Bronchial epithelial cell (primary cell): ENCODE data around the gene MZF1. TPM values are rescaled to one million over a fixed set of nuclear protein-coding genes. Genes with fewer than 3 reads are reported as not detected.

Experiments
- DNase-seq: peaks from one replicate; pipeline ENCODE4 v3.0.0-alpha.2; 2010; ENCODE audit warnings: low read depth
- FAIRE-seq: peaks from 2 replicates; lab custom pipeline; 2011; peaks lifted over from hg19 to GRCh38; lab: Jason Lieb, UNC
- H3K27me3 ChIP-seq: 2 replicates; pipeline ENCODE4 v1.5.1; 2011; ENCODE audit warnings: low read length; ENCODE audit not compliant: control insufficient read depth, insufficient read depth
- H3K36me3 ChIP-seq: 2 replicates; pipeline ENCODE4 v1.5.1; 2011; ENCODE audit warnings: low read length; ENCODE audit not compliant: control insufficient read depth, insufficient read depth
- H3K4me3 ChIP-seq: 2 replicates; pipeline ENCODE4 v1.5.1; 2011; ENCODE audit warnings: mild to moderate bottlenecking, low read depth, low read length, control low read depth
- CTCF ChIP-seq: IDR thresholded peaks from 2 replicates; pipeline ENCODE4 v1.5.1; 2011; ENCODE audit warnings: mild to moderate bottlenecking, moderate library complexity, low read length, control low read depth, inconsistent platforms; ENCODE audit not compliant: insufficient read depth, severe bottlenecking
- total RNA-seq: library from RNA; depleted of rRNA; stranded (reverse); fragments of >200 nt; gene quantifications from 2 replicates; pipeline ENCODE4 v1.2.1, GENCODE V29; 2014

MZF1 gene
- total RNA-seq, 1 donor from 2014 or later = 14.7 TPM

GRCh38 chr19:58555920-58556621, 17.1 kb downstream of the MZF1 start:
- DNase-seq (no peak), FAIRE-seq (no peak)
- no peak for TF ChIP-seq CTCF
- Histone ChIP-seq H3K4me3 (no peak overlapping the region), H3K27me3 (no peaks in the 10 kb centered on the region), H3K36me3 (peaks cover 17% of the 10 kb centered on the region)

GRCh38 chr19:58555369-58555885, 17.7 kb downstream of the MZF1 start:
- FAIRE-seq = no peak
- peak overlapping the region; percentile 91 for H3K4me3 ChIP-seq
- no peak for TF ChIP-seq CTCF
- H3K36me3 ChIP-seq = peaks cover 22% of the 10 kb centered on the region
- DNase-seq = no peak
- no peaks in the 10 kb centered on the region for H3K27me3 ChIP-seq

- TF ChIP-seq CTCF = no peak
- H3K4me3 ChIP-seq = peak within 1 kb of the TSS; percentile 91
- peaks cover 28% of the 10 kb centered on the region for H3K36me3 ChIP-seq
- no peak for FAIRE-seq
- peak; percentile 81 for DNase-seq
- no peaks in the 10 kb centered on the region for H3K27me3 ChIP-seq
Observed at GRCh38 chr19:58554494-58555368, 18.4 kb downstream of the MZF1 start, which contains the start of gene CHMP2A. Gene CHMP2A (minus strand): TSS chr19:58555105. CDS start chr19:58554212, 893 bp downstream.

- Histone ChIP-seq H3K4me3 (peak overlapping the region; percentile 91), H3K36me3 (peaks cover 33% of the 10 kb centered on the region), H3K27me3 (no peaks in the 10 kb centered on the region)
- DNase-seq = no peak
- no peak for TF ChIP-seq CTCF
- FAIRE-seq = no peak
Observed at GRCh38 chr19:58553799-58554493, 19.2 kb downstream of the MZF1 start.

GRCh38 chr19:58552655-58553054, 20.5 kb downstream of the MZF1 start:
- no peak for TF ChIP-seq CTCF
- peaks cover 43% of the 10 kb centered on the region for H3K36me3 ChIP-seq
- H3K4me3 ChIP-seq = no peak overlapping the region
- H3K27me3 ChIP-seq = no peaks in the 10 kb centered on the region
- DNase-seq (no peak), FAIRE-seq (no peak)
